H9 (cell line): ENCODE measurements around the gene TBX3. TPM values are rescaled to one million over a fixed set of nuclear protein-coding genes. Genes with fewer than 3 reads are reported as not detected.

Source experiments
- DNase-seq: peaks from one replicate; pipeline ENCODE4 v3.0.0-alpha.2; 2017
- H2AFZ ChIP-seq: one replicate; pipeline ENCODE4 v1.6.1; 2013; ENCODE audit warnings: mild to moderate bottlenecking, low read length, control low read depth, moderate library complexity
- H2AK5ac ChIP-seq: 2 replicates; pipeline ENCODE4 v1.6.1; 2013; ENCODE audit warnings: low read length, control low read depth, mixed read lengths; ENCODE audit not compliant: insufficient read length
- H2BK120ac ChIP-seq: one replicate; pipeline ENCODE4 v1.6.1; 2013; ENCODE audit warnings: low read depth, mild to moderate bottlenecking, low read length, control low read depth, inconsistent platforms; ENCODE audit not compliant: poor library complexity, severe bottlenecking
- H2BK12ac ChIP-seq: 2 replicates; pipeline ENCODE4 v1.6.1; 2013; ENCODE audit warnings: low read length, control low read depth, mixed read lengths, low read depth; ENCODE audit not compliant: insufficient read length
- H2BK15ac ChIP-seq: 2 replicates; pipeline ENCODE4 v1.6.1; 2013; ENCODE audit warnings: low read depth, low read length, control low read depth
- H2BK20ac ChIP-seq: one replicate; pipeline ENCODE4 v1.6.1; 2013; ENCODE audit warnings: low read depth, mild to moderate bottlenecking, low read length, control low read depth, inconsistent platforms; ENCODE audit not compliant: poor library complexity, severe bottlenecking
- H2BK5ac ChIP-seq: 2 replicates; pipeline ENCODE4 v1.6.1; 2013; ENCODE audit warnings: low read length, control low read depth, mixed read lengths; ENCODE audit not compliant: insufficient read length
- H3K14ac ChIP-seq: 2 replicates; pipeline ENCODE4 v1.6.1; 2013; ENCODE audit warnings: low read length, control low read depth; ENCODE audit not compliant: insufficient read depth
- H3K18ac ChIP-seq: 2 replicates; pipeline ENCODE4 v1.6.1; 2013; ENCODE audit warnings: low read depth, mild to moderate bottlenecking, mixed read lengths, low read length, control low read depth; ENCODE audit not compliant: insufficient read length
- H3K23ac ChIP-seq: 2 replicates; pipeline ENCODE4 v1.6.1; 2013; ENCODE audit warnings: low read length, control low read depth, mixed read lengths, low read depth; ENCODE audit not compliant: insufficient read length
- H3K23me2 ChIP-seq: 2 replicates; pipeline ENCODE4 v1.6.1; 2013; ENCODE audit warnings: low read depth, mild to moderate bottlenecking, mixed read lengths, low read length, control low read depth; ENCODE audit not compliant: insufficient read length, poor library complexity, severe bottlenecking
- H3K27ac ChIP-seq: 2 replicates; pipeline ENCODE4 v1.5.1; 2013; ENCODE audit warnings: low read length, control low read depth, mixed read lengths, low read depth; ENCODE audit not compliant: insufficient read length
- H3K27me3 ChIP-seq: 2 replicates; pipeline ENCODE4 v1.6.1; 2013; ENCODE audit warnings: low read length, control low read depth, inconsistent platforms; ENCODE audit not compliant: insufficient read depth
- H3K4ac ChIP-seq: 2 replicates; pipeline ENCODE4 v1.6.1; 2013; ENCODE audit warnings: low read depth, mild to moderate bottlenecking, control low read depth, inconsistent platforms, low read length, moderate library complexity
- H3K4me1 ChIP-seq: 2 replicates; pipeline ENCODE4 v1.6.1; 2013; ENCODE audit warnings: low read length, control low read depth, inconsistent platforms; ENCODE audit not compliant: insufficient read depth
- H3K4me2 ChIP-seq: 2 replicates; pipeline ENCODE4 v1.6.1; 2013; ENCODE audit warnings: low read length, control low read depth, mixed read lengths; ENCODE audit not compliant: insufficient read length, insufficient read depth
- H3K56ac ChIP-seq: 2 replicates; pipeline ENCODE4 v1.6.1; 2013; ENCODE audit warnings: low read depth, mild to moderate bottlenecking, mixed read lengths, low read length, control low read depth; ENCODE audit not compliant: insufficient read length
- H3K79me1 ChIP-seq: 2 replicates; pipeline ENCODE4 v1.6.1; 2013; ENCODE audit warnings: low read depth, mild to moderate bottlenecking, moderate library complexity, low read length, control low read depth, inconsistent platforms; ENCODE audit not compliant: insufficient read depth, poor library complexity, severe bottlenecking
- H3K79me2 ChIP-seq: 2 replicates; pipeline ENCODE4 v1.6.1; 2013; ENCODE audit warnings: low read length, control low read depth, inconsistent platforms; ENCODE audit not compliant: insufficient read depth
- H3K9ac ChIP-seq: 2 replicates; pipeline ENCODE4 v1.6.1; 2013; ENCODE audit warnings: low read length, control low read depth, mixed read lengths; ENCODE audit not compliant: insufficient read length; ENCODE audit errors: extremely low read depth
- H3K9me3 ChIP-seq: one replicate; pipeline ENCODE4 v1.6.1; 2013; ENCODE audit warnings: low read depth, low read length, inconsistent platforms; ENCODE audit not compliant: control insufficient read depth
- H3T11ph ChIP-seq: one replicate; pipeline ENCODE4 v1.6.1; 2013; ENCODE audit warnings: mild to moderate bottlenecking, low read length, control low read depth, inconsistent platforms
- H4K20me1 ChIP-seq: one replicate; pipeline ENCODE4 v1.6.1; 2013; ENCODE audit not compliant: control insufficient read depth, insufficient read length, insufficient read depth
- H4K5ac ChIP-seq: 2 replicates; pipeline ENCODE4 v1.6.1; 2013; ENCODE audit warnings: low read depth, mild to moderate bottlenecking, mixed read lengths, low read length, control low read depth; ENCODE audit not compliant: insufficient read length
- H4K8ac ChIP-seq: replicated peaks from 2 replicates; pipeline ENCODE4 v1.6.1; 2013; ENCODE audit warnings: low read length, control low read depth, mixed read lengths, low read depth; ENCODE audit not compliant: insufficient read length
- H4K91ac ChIP-seq: 2 replicates; pipeline ENCODE4 v1.6.1; 2013; ENCODE audit warnings: low read depth, mild to moderate bottlenecking, moderate library complexity, mixed read lengths, low read length, control low read depth; ENCODE audit not compliant: insufficient read length
- H3K27ac Mint-ChIP-seq, 3 experiments: 2 replicates in 2 of 3; 3 replicates in 1 of 3; pipeline ENCODE4 v1.8.0; 2020 to 2021; ENCODE audit warnings: mixed read lengths in 3 of 3, mild to moderate bottlenecking in 1 of 3, moderate library complexity in 1 of 3
- H3K27me3 Mint-ChIP-seq: 2 replicates; pipeline ENCODE4 v1.8.0; 2021; ENCODE audit warnings: low read depth, mild to moderate bottlenecking, moderate library complexity, mixed read lengths
- H3K36me3 Mint-ChIP-seq, 3 experiments: 2 replicates in 2 of 3; 3 replicates in 1 of 3; pipeline ENCODE4 v1.8.0; 2020 to 2021; ENCODE audit warnings: low read depth in 3 of 3, mixed read lengths in 3 of 3; ENCODE audit not compliant: insufficient read depth in 1 of 3
- H3K4me1 Mint-ChIP-seq, 2 experiments: 2 replicates each; pipeline ENCODE4 v1.8.0; 2020; ENCODE audit warnings: mixed read lengths in 2 of 2
- H3K4me3 Mint-ChIP-seq, 2 experiments: 2 replicates in 1 of 2; 3 replicates in 1 of 2; pipeline ENCODE4 v1.8.0; 2020 to 2021; ENCODE audit warnings: mild to moderate bottlenecking in 2 of 2, mixed read lengths in 2 of 2, moderate library complexity in 1 of 2
- H3K9me3 Mint-ChIP-seq, 2 experiments: 2 replicates in 1 of 2; 3 replicates in 1 of 2; pipeline ENCODE4 v1.8.0; 2020; ENCODE audit warnings: mild to moderate bottlenecking in 2 of 2, mixed read lengths in 2 of 2, moderate library complexity in 1 of 2
- CTCF ChIP-seq: fragments of 200-600 bp; sonication (generic); conservative IDR thresholded peaks from 3 replicates; pipeline ENCODE4 v1.8.0; 2021; ENCODE audit warnings: antibody characterized with exemption, mild to moderate bottlenecking
- WGBS: extraction: QIAGEN DNeasy Blood & Tissue Kit; methylation state at CpG from one replicate; pipeline ENCODE4 v1.1.7; 2013; ENCODE audit warnings: missing lambda C conversion rate, low lambda C conversion rate, mixed read lengths; ENCODE audit not compliant: insufficient read length; ENCODE audit errors: extremely low coverage; 5-methylcytosine and 5-hydroxymethylcytosine counted together
- total RNA-seq: library from RNA; stranded (reverse); gene quantifications from 2 replicates; pipeline ENCODE4 v1.2.1, GENCODE V29; 2021

TBX3 gene
- total RNA-seq, 1 experiment from 2014 or later, result 0.04 TPM

GRCh38 chr12:114713466-114714215, 29.7 kb upstream of the TBX3 start:
- no peak overlapping the region for H2BK12ac ChIP-seq
- H2BK20ac ChIP-seq, result no peak overlapping the region
- H2AK5ac ChIP-seq, result no peak overlapping the region
- Mint-ChIP-seq H3K9me3 (peaks cover 8 to 18% of the 10 kb centered on the region in 2 experiments), H3K27ac (no peak overlapping the region), H3K4me1 (peaks cover 21 to 25% of the 10 kb centered on the region in 2 experiments), H3K36me3 (peaks cover 0 to 15% (median 3%) of the 10 kb centered on the region in 3 experiments; a peak in 4 of 7 replicates), H3K4me3 (no peak overlapping the region), H3K27me3 (peaks cover 88% of the 10 kb centered on the region)
- H2BK5ac ChIP-seq, result no peak overlapping the region
- no peak overlapping the region for H3K27ac ChIP-seq
- no peaks in the 10 kb centered on the region for H3K23me2 ChIP-seq
- H3T11ph ChIP-seq, result no peak overlapping the region
- no peaks in the 10 kb centered on the region for H4K20me1 ChIP-seq
- WGBS, result no CpG with 5 or more reads among the region's 9 CpGs
- H3K79me1 ChIP-seq, result no peaks in the 10 kb centered on the region
- H3K14ac ChIP-seq, result no peak overlapping the region
- TF ChIP-seq CTCF, result no peak
- H4K91ac ChIP-seq, result no peak overlapping the region
- DNase-seq, result no peak
- no peak overlapping the region for H3K23ac ChIP-seq
- no peak overlapping the region for H2AFZ ChIP-seq
- no peaks in the 10 kb centered on the region for H3K79me2 ChIP-seq
- H2BK120ac ChIP-seq, result no peak overlapping the region
- no peak overlapping the region for H3K56ac ChIP-seq
- no peak overlapping the region for H4K8ac ChIP-seq
- no peak overlapping the region for H2BK15ac ChIP-seq
- peaks cover 7% of the 10 kb centered on the region; the same call in 1 of the 2 replicates for H3K4me1 ChIP-seq
- H3K4ac ChIP-seq, result no peak overlapping the region
- H3K18ac ChIP-seq, result no peak overlapping the region
- H3K4me2 ChIP-seq, result no peak overlapping the region
- no peak overlapping the region for H3K9ac ChIP-seq
- peaks cover 2% of the 10 kb centered on the region; the same call in 1 of the 2 replicates for H3K27me3 ChIP-seq
- H3K9me3 ChIP-seq, result peaks cover 7% of the 10 kb centered on the region
- no peak overlapping the region for H4K5ac ChIP-seq
